Body of pancreas (tissue), 4 donors: ENCODE data around the gene CFAP97D2. TPM values are rescaled to one million over a fixed set of nuclear protein-coding genes. Genes with fewer than 3 reads are reported as not detected.

Experiments used
- ATAC-seq: fragments of 150-250 bp; one replicate; pipeline ENCODE4 v1.9.1; 2016
- DNase-seq, 4 donors: peaks; one replicate each; pipeline ENCODE4 v3.0.0-alpha.2; 2019
- H3K27ac ChIP-seq, 4 donors: fragments of 200-600 bp; sonication (generic); 1 replicate in 3 of 4; 2 replicates in 1 of 4; pipeline versions ENCODE4 v1.5.1 to v1.6.1; 2016 to 2019; ENCODE audit warnings: mild to moderate bottlenecking in 1 of 4, mixed read lengths in 1 of 4, moderate library complexity in 1 of 4
- H3K27me3 ChIP-seq, 2 donors: fragments of 200-600 bp; sonication (generic); one replicate each; pipeline ENCODE4 v1.6.0; 2016; ENCODE audit warnings: mild to moderate bottlenecking in 1 of 2
- H3K36me3 ChIP-seq, 2 donors: fragments of 200-600 bp; sonication (generic); replicated peaks in 1 of 2; 2 replicates each; pipeline ENCODE4 v1.5.1; 2016; ENCODE audit warnings: low read depth in 2 of 2; ENCODE audit not compliant: insufficient read depth in 1 of 2
- H3K4me1 ChIP-seq: fragments of 200-600 bp; sonication (generic); one replicate; pipeline ENCODE4 v1.6.0; 2016
- H3K4me3 ChIP-seq, 2 donors: fragments of 200-600 bp; sonication (generic); 1 replicate in 1 of 2; 2 replicates in 1 of 2; pipeline ENCODE4 v1.5.1; 2016 to 2019
- H3K9me3 ChIP-seq, 3 donors: fragments of 200-600 bp; sonication (generic); 1 replicate in 2 of 3; 2 replicates in 1 of 3; pipeline ENCODE4 v1.5.1; 2016
- CTCF ChIP-seq, 7 experiments: fragments of 450-650 bp in 4 of 7; fragments of 200-600 bp in 3 of 7; sonication (generic) in 3 of 7; IDR thresholded peaks; one replicate each; pipeline ENCODE4 v1.5.1; 2016 to 2019; ENCODE audit warnings: antibody characterized with exemption in 7 of 7
- POLR2A ChIP-seq, 3 donors: fragments of 450-650 bp; IDR thresholded peaks; one replicate each; pipeline ENCODE4 v1.6.1; 2016; ENCODE audit warnings: antibody characterized with exemption in 3 of 3, mild to moderate bottlenecking in 2 of 3
- WGBS, 2 donors: methylation state at CpG; one replicate each; pipeline ENCODE4 v1.1.5; 2017; 5-methylcytosine and 5-hydroxymethylcytosine counted together
- intact Hi-C: fragments of 100-400 bp; cut with DNase I; formaldehyde crosslinking; loops from one replicate; pipeline ENCODE4 v1.15.1; 2023
- total RNA-seq, 2 donors: library from RNA; depleted of rRNA; stranded (reverse); fragments of >200 nt; gene quantifications; one replicate each; pipeline ENCODE4 v1.1.0, GENCODE V29; 2016

The CFAP97D2 gene
- total RNA-seq, 2 donors from 2014 or later, result not detected

DNA sequence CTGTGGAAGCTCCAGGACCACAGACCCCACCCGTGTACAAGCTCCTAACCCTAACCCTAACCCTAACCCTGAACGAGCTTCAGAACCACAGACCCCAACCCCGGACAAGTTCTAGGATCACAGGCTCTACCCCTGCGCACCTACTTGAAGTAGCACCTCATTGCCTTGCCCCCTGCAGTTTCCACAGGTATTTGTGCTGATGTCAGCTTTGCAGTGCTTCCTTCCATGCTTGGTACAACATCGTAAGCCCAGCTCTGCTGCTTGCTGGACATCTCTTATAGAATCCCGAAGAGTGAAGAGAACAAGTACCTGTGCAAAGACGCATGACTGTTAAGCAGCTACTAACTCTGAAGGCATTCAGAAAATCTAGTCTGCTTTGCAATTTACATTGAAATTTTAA is 34.9 kb downstream of the CFAP97D2 start:
- WGBS, 2 donors, result 77 to 91% methylated on average over 6 to 7 of the region's 7 CpGs
- H3K36me3 ChIP-seq, result no peaks in the 10 kb centered on the region
- TF ChIP-seq POLR2A (IDR thresholded peaks at IDR 0.05), result no peak
- no peak for TF ChIP-seq CTCF (IDR thresholded peaks at IDR 0.05)

DNA sequence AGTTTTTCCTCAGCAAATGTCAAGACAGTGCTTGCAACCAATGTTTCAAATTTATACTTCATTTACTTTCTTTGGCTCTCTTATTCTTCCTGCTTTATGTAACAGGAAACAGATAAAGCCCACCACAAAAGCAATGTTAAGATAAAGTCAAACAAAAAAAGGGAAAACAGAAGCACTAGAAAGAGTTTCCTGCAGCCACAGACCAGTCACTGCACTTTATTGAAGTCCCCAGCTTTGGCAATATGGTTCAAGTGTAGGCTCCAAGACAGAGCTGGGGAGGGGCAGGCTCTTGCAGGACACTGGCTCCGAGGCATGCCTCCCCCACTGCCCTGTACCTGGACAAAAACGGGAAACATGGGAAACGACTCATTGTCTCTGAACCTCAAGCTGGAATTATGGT is 40.3 kb downstream of the CFAP97D2 start:
- TF ChIP-seq CTCF (IDR thresholded peaks at IDR 0.05) (no peak), POLR2A (IDR thresholded peaks at IDR 0.05) (no peak)
- WGBS, 2 donors, result 70 to 74% methylated on average over 3 of the region's 3 CpGs
- Histone ChIP-seq H3K36me3 (no peaks in the 10 kb centered on the region), H3K27me3 (no peaks in the 10 kb centered on the region), H3K27ac (no peak overlapping the region), H3K9me3 (no peaks in the 10 kb centered on the region), H3K4me3 (no peak overlapping the region), H3K4me1 (peaks cover 13% of the 10 kb centered on the region)
- intact Hi-C loops, result no loop called here
- DNase-seq (no peak), ATAC-seq (no peak)

More for the DNA sequence above, 34.9 kb downstream of the CFAP97D2 start:
- ATAC-seq (no peak), DNase-seq (no peak)
- H3K4me1 ChIP-seq, result no peaks in the 10 kb centered on the region
- no peaks in the 10 kb centered on the region for H3K9me3 ChIP-seq
- intact Hi-C loops, result no loop called here
- H3K4me3 ChIP-seq, result no peak overlapping the region
- H3K27me3 ChIP-seq, result no peaks in the 10 kb centered on the region
- H3K27ac ChIP-seq, result no peak overlapping the region

- peak; percentile 68 for ATAC-seq
- no peaks in the 10 kb centered on the region for H3K27me3 ChIP-seq
- TF ChIP-seq CTCF (IDR thresholded peaks at IDR 0.05) (no peak), POLR2A (IDR thresholded peaks at IDR 0.05) (peak in 1 of 3 donors; percentile 14)
- no peaks in the 10 kb centered on the region for H3K9me3 ChIP-seq
- no peak overlapping the region for H3K4me3 ChIP-seq
- 19 to 46% methylated on average over 2 to 9 of the region's 9 CpGs for WGBS, 2 donors
- intact Hi-C loops, result no loop called here
- H3K27ac ChIP-seq, result peak overlapping the region in 3 of 4 donors; percentile 12 to 74 (median 46)
- no peaks in the 10 kb centered on the region for H3K36me3 ChIP-seq
- DNase-seq, result peak; percentile 63 to 81 (median 74)
- H3K4me1 ChIP-seq, result peaks cover 29% of the 10 kb centered on the region
Measured at GRCh38 chr13:114222461-114222968, 43.5 kb downstream of the CFAP97D2 start.

DNA sequence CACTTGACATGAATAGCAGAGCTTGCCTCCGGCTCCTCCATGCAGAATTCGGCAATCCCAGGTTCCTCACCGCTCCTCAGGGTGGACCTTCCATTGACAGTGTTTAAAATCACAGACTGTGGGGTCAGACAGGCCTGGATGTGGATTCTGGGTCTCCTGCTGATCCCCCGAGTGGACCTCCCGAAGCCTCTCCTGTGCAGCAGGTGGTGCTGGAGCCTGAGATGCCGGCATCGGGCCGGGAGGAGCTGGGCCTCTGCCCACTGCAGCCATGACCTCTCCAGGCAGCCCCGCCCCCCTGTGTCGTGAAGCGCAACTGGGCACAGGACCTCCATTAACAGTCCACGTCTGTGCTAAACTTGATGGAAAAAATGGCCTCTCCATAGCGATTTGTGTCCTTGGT is 45.1 kb downstream of the CFAP97D2 start:
- Histone ChIP-seq H3K27ac (no peak overlapping the region), H3K4me3 (no peak overlapping the region), H3K27me3 (no peaks in the 10 kb centered on the region), H3K36me3 (no peaks in the 10 kb centered on the region), H3K4me1 (peaks cover 29% of the 10 kb centered on the region), H3K9me3 (no peaks in the 10 kb centered on the region)
- intact Hi-C loops, result no loop called here
- TF ChIP-seq POLR2A (IDR thresholded peaks at IDR 0.05) (no peak), CTCF (IDR thresholded peaks at IDR 0.05) (no peak)
- DNase-seq (no peak), ATAC-seq (no peak)
- 88 to 89% methylated on average over 5 to 13 of the region's 13 CpGs for WGBS, 2 donors

DNA sequence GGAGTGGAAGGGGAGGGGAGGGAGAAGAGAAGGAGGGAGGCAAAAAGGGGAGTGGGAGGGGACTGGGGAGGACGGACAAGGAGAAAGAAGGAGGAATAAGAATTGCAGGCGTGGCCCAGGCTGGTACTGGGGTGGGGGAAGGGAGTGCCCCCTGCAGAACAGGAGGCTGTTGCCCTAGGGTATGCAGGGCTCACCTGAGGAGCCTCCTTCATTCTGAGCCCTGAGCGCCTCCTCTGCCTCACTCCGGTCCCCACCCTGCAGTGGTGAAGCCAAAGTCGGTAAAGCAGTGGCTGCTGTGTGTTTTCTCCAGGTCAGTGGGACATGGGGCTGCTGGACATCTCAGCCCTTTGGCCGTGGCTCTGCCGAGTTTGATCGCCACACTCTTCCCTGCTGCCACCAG is 46.6 kb downstream of the CFAP97D2 start:
- Histone ChIP-seq H3K27ac (peak overlapping the region in 2 of 4 donors; percentile 21 to 57), H3K9me3 (no peaks in the 10 kb centered on the region), H3K36me3 (no peaks in the 10 kb centered on the region), H3K4me1 (peaks cover 25% of the 10 kb centered on the region), H3K4me3 (no peak overlapping the region), H3K27me3 (no peaks in the 10 kb centered on the region)
- DNase-seq, result no peak
- 70 to 87% methylated on average over 3 to 8 of the region's 8 CpGs for WGBS, 2 donors
- ATAC-seq, result no peak
- intact Hi-C loops, result loop anchor here (5.0 kb wide), 1 partner anchor 273 kb away; no protein-coding TSS in a partner anchor
- TF ChIP-seq CTCF (IDR thresholded peaks at IDR 0.05), result no peak
- no peak for TF ChIP-seq POLR2A (IDR thresholded peaks at IDR 0.05)
